Right lobe of liver (tissue), 4 donors: ENCODE data around the gene PGM1.

Experiments
- POLR2A ChIP-seq: fragments of 450-650 bp; IDR thresholded peaks from one replicate; pipeline ENCODE4 v1.6.1; 2017; ENCODE audit warnings: antibody characterized with exemption, mild to moderate bottlenecking
- TF ChIP-seq, protein P1 (sequence below), 4 donors: fragments of 200-600 bp in 3 of 4; fragments of 450-650 bp in 1 of 4; IDR thresholded peaks; one replicate each; pipeline versions ENCODE4 v1.5.1 to v1.8.0; 2016 to 2022; ENCODE audit warnings: antibody characterized with exemption in 4 of 4, mild to moderate bottlenecking in 2 of 4
- donor health status: DM: no; HTN: no; CAD: no.
- donor health status: DM: no; HTN: no; CAD: no.
- donor health status: DM: no; HTN: yes; CAD: no.

DNA sequence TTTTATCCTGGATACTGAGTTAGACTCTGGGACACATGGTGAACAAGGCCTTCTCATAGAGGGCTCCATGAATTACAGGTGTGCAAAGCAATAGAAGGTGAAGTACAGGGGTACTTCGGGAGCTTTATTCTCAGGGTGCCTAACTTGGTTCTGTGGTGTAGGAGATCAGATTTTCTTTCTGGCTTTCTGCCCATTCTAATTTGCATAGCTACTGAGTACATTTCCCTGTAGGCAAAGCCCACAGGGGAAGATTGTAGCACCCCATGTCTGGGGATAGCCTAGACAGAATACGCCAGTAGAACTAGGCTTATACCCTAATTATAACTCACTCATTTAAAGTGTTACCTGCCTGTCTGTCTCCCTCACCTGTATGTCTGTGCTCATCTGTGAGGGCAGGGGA is 49.7 kb downstream of the PGM1 start:
- TF ChIP-seq, protein P1, sequence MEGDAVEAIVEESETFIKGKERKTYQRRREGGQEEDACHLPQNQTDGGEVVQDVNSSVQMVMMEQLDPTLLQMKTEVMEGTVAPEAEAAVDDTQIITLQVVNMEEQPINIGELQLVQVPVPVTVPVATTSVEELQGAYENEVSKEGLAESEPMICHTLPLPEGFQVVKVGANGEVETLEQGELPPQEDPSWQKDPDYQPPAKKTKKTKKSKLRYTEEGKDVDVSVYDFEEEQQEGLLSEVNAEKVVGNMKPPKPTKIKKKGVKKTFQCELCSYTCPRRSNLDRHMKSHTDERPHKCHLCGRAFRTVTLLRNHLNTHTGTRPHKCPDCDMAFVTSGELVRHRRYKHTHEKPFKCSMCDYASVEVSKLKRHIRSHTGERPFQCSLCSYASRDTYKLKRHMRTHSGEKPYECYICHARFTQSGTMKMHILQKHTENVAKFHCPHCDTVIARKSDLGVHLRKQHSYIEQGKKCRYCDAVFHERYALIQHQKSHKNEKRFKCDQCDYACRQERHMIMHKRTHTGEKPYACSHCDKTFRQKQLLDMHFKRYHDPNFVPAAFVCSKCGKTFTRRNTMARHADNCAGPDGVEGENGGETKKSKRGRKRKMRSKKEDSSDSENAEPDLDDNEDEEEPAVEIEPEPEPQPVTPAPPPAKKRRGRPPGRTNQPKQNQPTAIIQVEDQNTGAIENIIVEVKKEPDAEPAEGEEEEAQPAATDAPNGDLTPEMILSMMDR (IDR thresholded peaks at IDR 0.05), result no peak
- TF ChIP-seq POLR2A, result no peak
